Putamen (tissue), 1 donor: ENCODE results near the gene PGP.

Experiments used
- DNase-seq: peaks from one replicate; pipeline ENCODE4 v3.0.0-alpha.2; 2016; ENCODE audit warnings: low spot score

The PGP gene

GRCh38 chr16:2199095-2199494, 15.5 kb downstream of the PGP start:
- DNase-seq = no peak

- no peak for DNase-seq
These were observed 16.4 kb downstream of the PGP start for GRCh38 chr16:2198283-2198682.

GRCh38 chr16:2197765-2198164, 16.9 kb downstream of the PGP start:
- no peak for DNase-seq

DNA sequence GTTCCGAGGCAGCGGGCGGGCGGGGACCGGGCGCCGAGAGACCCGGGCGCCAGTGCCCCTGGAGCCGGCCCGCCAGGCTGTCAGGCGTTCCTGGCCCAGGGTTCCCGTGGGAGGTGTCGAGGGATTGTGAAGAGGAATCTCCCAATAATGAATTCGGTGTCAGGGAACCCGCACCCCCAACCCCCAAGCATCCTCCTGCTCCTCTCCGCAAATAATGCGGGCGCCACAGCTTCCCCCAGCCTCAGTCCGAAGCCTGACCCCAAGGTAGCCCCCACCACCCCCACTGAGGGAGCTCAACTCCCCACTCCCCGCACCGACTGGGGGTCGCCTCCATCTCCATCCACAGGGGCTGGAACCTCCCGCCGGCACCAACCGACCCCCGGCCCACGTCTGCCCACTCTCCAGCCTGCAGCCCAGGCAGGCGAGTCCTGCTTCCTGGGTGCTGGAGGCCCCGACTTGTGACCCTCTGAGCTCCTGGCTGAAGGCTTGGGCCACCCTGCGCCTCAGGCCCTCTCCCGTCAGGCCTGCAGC, 17.6 kb downstream of the PGP start:
- no peak for DNase-seq

DNA sequence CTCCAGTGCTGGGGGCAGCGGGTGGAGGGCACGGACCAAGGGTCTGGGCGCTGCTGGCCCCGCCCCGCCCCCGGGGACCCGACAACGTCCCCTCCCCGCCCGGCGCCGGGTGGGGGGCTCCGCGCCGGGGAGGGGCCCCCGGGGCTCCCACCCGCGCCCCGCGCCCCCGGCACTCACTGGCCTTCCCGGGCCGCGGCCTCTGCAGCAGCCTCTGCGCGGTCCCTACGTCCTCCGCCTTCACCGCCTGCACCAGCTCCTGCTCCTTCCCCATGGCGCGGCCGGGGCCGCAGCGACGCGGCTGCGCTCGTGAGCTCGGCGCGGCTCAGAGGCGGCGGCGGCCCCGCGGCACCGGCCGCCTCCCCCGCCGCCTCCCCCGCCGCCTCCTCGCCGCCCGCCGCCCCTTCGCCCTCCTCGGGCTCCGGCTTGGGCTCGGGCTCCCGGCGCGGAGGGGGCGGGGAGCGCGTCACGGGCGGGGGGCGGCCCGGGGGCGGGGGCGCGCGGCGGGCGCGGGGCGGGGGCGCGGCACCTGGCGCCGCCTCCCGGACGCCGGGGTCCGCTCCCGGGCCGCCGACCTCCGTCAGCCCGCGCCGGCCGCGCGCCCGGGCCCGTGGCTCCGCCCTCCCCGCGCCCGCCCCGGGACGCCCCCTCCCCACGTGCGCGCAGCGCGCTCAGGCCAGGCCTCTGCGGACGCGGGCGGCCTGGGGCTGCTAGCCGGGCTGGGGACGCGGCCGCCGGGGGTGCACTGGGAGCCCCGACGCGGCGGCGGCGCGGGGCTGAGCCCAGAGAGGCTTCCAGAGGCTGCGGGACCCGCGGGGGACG, 18.3 kb downstream of the PGP start, which contains the start of gene CASKIN1:
TSS of gene CASKIN1 (minus strand) at position 444 of the 819 bp plus-strand sequence. CDS start at position 271, 173 bp downstream.
- no peak for DNase-seq

- DNase-seq = no peak
These were observed 19.1 kb downstream of the PGP start for GRCh38 chr16:2195322-2196161.

DNA sequence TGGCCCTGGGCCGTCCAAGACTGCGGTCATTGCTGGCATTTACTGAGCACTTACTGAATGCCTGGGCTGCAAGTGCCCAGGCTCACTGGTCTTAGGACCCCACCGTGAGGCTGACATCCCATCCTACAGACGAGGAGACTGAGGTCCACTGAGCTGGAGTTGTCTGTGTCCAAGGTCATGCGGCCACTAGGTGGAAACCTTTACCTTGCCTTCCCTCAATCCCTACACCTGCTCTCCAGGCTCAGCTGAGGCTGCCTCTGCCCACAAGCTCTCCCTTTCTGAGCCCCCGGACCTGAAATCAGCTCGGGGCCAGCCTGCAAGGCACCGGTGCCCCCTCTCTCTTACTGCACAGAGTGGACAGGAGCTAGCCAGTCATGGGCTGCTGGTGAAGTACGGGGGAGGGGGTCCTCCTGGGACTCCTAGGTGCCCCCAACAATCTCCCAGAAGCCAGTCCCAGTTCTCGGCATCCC, 19.8 kb downstream of the PGP start:
- DNase-seq = no peak

GRCh38 chr16:2194166-2194834, 20.3 kb downstream of the PGP start:
- DNase-seq = no peak

GRCh38 chr16:2191446-2191706, 23.3 kb downstream of the PGP start:
- DNase-seq = no peak

- no peak for DNase-seq
These were observed 23.8 kb downstream of the PGP start for GRCh38 chr16:2190659-2191445.

DNA sequence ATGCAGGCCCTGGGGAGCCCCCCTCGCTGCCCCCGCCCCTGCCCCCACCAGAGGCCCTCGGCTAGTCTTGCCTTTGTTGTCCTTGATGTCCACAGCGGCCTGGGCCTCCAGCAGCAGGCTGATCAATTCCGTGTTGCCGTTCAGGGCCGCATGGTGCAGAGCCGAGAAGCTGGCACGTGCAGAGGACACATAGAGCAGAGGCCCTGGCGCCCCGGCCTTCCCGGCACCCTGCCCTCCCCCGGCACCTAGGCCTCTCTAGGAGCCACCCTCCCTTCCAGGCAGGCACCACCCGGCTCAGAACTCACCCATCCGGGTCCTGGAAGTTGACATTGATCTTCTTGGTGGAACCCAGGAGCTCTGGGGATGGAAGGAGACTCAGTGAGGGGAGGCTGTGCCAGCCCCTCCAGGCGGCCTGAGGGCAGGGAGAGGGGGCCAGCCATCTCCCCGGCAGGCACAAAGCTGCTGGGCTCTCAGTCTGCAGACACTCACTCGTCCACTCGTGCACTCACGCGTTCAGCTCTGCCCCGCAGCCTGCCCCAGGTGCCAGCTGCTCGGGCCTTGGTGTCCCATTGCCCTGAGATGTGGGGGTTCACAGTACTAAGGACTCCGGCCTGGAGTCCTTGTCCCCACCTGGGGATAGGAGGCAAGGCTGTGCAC, 24.5 kb downstream of the PGP start:
- DNase-seq = no peak

- DNase-seq = no peak
These were observed 25.3 kb downstream of the PGP start for GRCh38 chr16:2189252-2189893.

DNA sequence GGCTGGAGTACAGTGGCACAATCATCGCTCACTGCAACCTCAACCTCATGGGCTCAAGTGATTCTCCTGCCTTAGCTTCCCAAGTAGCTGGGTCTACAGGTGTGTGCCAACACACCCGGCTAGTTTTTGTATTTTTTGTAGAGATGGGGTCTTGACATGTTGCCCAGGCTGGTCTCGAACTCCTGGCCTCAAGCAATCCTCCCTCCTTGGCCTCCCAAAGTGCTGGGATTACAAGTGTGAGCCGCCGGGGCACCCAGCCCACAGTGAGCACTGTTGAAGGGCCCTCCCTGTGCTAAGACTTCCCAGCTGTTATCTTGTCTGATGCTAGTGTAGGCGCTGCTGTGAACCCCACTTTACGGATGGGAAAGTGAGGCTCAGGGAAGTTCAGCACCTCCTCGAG, 26.2 kb downstream of the PGP start:
- no peak for DNase-seq

- no peak for DNase-seq
These were observed 27.4 kb downstream of the PGP start for GRCh38 chr16:2187212-2187611.

DNA sequence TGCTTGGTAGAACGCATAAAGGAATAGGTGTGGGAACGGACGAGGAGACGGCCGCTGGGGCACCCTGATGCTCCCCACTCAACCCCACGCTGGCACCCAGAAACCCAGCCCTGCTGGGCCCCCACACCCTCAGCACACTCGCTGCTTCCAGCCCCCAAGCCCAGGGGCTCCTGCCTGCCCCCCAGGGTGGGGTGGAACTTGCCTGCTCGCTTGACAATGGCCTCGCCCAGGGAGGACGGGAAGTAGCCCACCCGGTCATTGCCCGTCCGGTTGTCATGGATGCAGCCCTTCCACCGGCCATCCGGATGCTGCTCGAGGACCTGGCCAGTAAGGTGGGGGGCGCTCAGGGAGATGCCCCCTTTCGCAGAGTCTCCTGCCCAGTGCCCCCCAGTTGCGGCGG, 28.1 kb downstream of the PGP start:
- DNase-seq = no peak

DNA sequence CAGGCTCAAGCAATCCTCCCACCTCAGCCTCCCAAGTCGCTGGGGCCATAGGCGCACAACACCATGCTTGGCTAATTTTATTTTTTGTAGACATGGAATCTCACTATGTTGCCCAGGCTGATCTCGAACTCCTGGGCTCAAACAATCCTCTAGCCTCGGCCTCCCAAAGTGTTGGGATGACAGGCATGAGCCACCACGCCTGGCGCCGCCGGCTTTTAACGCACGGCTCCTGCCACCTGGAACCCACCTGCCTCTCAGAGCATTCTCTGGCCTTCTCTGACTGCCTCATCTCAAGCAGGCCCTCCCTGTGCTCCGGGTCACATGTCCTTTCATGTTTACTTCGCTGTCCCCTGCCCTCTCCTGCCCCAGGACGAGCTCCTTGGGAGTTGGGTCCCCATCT, 28.6 kb downstream of the PGP start:
- DNase-seq = no peak

- DNase-seq = no peak
These were observed 29.7 kb downstream of the PGP start for GRCh38 chr16:2184962-2185361.

DNA sequence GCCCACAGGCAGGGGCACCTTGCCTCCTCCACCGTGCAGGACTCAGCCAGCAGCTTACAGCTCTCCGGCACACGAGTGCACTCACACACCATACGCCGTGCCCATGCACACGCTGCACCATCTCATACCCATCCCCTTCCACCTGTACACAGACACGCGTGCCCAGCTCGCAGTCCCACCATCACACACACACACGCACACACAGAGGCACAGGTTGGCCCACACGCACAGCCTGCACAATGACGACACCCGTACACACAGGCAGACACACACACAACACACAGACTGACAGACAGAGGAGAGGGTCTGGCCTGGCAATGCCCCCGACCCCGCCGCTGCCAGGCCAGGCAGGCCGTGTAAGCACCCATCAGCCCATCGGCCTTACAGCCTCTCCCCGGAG, 30.3 kb downstream of the PGP start:
- no peak for DNase-seq

GRCh38 chr16:2183671-2184070, 31.0 kb downstream of the PGP start:
- DNase-seq = no peak

- DNase-seq = no peak
These were observed 32.7 kb downstream of the PGP start for GRCh38 chr16:2181952-2182351.
